Measurements from ENCODE around the gene FRYL.

DNA sequence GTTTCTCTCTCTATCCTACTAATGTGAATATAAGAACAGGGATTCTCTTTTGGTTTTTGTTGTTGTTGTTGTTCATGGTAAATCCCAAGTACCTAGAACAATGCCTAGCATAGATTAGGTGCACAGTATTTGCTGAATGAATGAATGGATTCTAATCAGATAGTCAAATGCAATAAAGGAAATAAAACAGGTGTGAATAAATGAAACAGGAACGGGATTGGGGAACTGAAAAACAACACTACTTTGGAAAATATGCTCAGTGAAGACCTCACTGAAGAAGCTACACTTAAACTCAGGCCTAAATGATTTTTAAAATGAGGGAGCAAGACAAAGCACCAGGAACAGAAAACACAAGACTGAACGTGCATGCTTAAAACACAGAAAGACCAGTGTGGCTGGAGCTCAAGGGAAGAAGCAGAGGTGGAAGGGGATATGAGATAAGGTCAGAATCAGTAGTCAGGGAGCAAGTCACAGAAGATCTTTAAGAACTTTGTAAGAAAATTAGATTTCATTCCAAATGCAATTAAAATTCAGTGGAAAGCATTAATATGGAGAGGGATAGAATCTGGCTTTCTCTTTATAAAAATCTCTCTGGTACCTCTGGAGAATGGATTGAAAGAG, 145.3 kb downstream of the FRYL start:
- TF ChIP-seq, protein P1, sequence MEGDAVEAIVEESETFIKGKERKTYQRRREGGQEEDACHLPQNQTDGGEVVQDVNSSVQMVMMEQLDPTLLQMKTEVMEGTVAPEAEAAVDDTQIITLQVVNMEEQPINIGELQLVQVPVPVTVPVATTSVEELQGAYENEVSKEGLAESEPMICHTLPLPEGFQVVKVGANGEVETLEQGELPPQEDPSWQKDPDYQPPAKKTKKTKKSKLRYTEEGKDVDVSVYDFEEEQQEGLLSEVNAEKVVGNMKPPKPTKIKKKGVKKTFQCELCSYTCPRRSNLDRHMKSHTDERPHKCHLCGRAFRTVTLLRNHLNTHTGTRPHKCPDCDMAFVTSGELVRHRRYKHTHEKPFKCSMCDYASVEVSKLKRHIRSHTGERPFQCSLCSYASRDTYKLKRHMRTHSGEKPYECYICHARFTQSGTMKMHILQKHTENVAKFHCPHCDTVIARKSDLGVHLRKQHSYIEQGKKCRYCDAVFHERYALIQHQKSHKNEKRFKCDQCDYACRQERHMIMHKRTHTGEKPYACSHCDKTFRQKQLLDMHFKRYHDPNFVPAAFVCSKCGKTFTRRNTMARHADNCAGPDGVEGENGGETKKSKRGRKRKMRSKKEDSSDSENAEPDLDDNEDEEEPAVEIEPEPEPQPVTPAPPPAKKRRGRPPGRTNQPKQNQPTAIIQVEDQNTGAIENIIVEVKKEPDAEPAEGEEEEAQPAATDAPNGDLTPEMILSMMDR (IDR thresholded peaks at IDR 0.05) = no peak
- TF ChIP-seq POLR2A (IDR thresholded peaks at IDR 0.05) = no peak
